Middle frontal gyrus (tissue), 1 donor: ENCODE measurements around the gene MAPK8IP2.
A peak's percentile ranks its signal among the peaks of the same experiment; 100 is the strongest.

Experiments
- DNase-seq: peaks from one replicate; pipeline ENCODE4 v3.0.0-alpha.2; 2015; ENCODE audit warnings: low spot score; ENCODE audit errors: extremely low spot score

MAPK8IP2 gene

DNA sequence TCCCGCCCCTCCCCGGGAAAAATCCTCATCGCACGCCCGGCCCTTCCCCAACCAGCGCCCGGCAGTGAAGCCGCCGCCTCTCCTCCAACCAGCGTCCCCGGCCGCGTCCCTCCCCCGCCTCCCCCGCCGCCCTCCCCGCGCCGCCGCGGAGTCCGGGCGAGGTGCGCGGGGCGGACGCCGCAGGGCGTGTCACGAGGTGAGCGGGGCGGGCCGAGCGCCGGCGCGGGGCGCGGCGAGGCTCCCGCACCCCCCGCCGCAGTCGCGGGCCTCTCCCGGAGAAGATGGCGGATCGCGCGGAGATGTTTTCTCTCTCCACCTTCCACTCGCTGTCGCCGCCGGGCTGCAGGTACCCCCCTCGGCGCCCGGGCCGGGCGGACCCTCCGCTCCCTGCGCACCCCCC, at the start of gene MAPK8IP2:
Gene MAPK8IP2, plus strand, starts transcription at position 256 of the 400 bp plus-strand sequence. Its CDS starts 26 bp downstream, at position 282.
- no peak for DNase-seq

DNA sequence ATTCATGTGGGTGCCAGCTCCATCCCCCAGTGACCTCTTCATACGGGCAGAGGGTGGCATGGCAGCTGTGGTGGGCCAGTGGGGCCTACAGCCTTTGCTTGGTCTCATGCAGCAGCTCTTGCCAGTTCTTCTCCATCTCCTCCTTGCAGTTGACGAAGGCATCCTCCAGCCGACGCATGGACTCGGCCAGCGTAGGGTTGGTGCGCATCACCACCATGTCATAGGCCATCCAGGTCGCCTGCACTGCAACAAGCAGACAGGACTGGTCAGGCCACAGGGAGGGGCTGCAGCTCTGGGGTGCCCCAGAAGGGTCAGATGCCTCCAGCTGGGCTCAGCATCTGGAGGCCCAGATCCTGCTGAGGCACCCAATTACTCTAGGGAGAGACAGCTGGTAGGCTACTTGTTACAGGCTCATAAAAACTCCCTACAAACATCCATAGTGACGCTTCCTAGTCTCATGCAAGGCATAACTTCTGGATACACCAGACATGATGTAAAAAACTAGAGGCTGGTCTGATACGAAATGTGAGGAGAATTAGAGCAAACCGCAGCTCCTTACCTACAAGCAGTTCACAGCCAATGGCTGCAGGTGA, 49.3 kb upstream of the MAPK8IP2 start:
- DNase-seq = no peak

DNA sequence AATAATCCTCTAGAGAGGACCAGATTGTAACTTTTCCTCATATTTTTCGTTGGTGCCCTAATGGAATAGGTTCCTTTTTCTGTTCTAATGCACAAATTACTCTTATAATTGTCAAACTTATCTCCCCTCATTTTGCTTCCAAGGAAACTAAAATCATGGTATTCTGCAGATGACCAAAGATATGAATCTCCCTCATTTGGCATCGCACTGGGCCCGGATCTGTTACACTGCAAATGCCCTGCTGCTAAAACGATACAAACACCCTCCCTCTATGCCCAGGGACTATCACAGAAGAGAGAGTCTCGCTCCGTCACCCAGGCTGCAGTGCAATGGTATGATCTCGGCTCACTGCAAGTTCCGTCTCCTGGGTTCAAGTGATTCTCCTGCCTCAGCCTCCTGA, 47.3 kb upstream of the MAPK8IP2 start:
- DNase-seq = no peak

DNA sequence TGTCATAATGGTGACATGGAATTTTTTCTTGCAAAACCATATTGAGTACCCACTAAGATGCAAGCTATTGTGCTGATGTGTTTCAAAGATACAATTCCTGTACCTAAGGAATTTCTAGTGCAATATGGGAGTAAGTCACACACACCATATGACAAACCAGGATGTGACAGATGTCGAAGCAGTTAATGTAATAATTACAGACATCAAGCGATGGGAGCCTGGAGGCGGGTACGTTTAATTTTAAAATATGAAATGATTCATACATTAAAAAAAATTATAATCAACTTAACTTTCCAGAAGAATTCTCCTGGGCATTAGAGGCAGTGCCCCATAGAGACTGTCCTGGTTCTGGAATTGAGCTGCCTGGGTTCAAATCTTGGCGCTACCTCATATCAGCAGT, 43.9 kb upstream of the MAPK8IP2 start:
- DNase-seq = no peak

DNA sequence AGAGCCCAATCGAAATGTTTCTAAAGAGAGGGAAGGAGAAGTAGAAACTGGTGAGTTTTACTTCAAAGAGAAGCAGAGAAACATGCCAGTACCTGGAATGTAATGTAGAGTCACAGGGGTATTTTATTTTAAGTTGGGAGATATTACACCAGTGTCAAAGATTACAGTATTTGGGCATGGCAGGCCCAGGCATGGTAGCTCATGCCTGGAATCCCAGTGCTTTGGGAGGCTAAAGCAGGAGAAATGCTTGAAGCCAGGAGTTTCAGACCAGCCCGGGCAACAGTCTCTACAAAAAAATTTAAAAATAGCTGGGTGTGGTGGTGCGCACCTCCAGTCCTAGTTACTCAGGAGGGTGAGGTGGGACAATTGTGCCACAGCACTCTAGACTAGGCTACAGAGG, 40.6 kb upstream of the MAPK8IP2 start:
- no peak for DNase-seq

DNA sequence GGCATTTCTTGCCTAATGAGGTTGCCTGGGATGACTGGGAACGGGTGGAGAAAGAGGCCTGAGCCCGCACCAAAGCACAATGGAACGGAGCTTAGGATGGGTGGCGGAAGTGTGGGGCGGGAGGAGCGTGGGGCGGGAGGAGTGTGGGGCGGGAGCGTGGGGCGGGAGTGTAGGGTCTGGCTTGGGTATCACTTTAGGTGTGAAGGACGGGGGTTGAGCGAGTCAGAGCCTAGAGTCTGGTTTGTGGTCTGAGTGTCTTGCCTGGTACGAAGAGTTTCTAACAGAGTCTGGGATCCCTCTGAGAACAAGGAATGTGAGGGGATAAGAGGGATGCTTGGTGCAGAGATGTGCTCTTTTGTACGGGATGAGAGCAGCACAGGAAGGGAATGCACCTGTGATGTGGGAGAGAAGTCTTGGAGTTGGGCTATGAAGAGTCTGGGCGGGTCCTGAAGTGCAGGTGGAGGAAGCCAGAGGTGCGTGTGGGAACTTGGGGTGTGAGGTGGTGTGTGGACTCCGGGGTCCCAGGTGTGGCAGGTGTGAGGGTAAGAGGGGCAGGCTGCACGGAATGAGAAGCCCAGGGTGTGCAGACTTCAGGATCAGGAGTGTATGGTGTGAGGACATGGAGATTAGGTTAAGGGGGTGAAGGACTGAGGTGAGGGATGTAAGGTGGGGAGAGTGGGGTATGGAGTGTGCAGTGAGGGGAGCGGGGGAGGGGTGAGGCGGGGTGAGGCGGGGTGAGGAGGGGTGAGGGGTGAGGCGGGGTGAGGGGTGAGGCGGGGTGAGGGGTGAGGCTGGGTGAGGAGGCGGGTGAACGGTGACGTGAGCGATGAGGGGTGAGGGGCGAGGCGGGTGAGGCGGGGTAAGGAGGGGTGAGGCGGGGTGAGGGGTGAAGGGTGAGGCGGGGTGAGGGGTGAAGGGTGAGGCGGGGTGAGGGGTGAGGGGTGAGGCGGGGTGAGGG, 38.9 kb upstream of the MAPK8IP2 start:
- no peak for DNase-seq

DNA sequence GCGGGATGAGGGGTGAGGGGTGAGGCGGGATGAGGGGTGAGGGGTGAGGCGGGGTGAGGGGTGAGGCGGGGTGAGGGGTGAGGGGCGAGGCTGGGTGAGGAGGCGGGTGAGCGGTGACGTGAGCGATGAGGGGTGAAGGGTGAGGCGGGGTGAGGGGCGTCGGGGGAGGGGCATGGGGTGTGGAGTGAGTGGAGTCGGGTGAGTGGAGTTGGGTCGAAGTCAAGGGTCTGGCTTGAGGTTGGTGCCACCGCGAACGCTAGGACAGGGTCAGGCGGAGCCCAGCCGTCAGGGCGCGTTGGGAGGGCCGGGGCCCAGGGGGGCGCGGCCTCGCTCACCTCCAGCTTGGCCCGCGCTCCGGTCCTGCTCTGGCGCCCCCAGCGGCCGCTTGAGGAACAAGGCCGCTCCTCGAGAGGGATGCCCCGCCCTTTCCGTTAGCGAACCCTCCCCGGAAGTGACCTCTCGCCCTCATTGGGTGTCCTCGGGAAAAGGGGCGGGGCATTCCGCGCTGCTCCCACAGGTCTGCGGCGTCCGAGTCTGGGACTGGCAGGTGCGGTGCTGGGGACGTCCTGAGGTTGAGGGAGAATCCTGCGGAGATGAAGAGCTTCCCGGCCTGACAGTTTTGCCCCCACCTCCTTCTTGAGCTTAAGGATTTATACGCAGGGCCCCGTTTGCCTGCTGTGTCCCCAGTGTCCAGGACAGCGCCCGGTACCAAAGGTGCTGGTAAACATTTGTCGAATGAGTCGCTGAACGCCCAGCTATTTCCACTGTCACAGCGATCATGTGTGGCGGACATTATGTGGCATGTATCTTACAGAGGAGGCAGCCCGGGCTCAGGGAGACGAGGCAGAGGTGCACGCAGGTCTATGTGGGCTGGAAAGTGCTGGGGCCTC, 37.8 kb upstream of the MAPK8IP2 start, which contains the start of gene SYCE3:
Gene SYCE3, minus strand, starts transcription at position 397 of the 890 bp plus-strand sequence. CDS start 6,514 bp downstream, outside the sequence.
- DNase-seq = peak; percentile 93

DNA sequence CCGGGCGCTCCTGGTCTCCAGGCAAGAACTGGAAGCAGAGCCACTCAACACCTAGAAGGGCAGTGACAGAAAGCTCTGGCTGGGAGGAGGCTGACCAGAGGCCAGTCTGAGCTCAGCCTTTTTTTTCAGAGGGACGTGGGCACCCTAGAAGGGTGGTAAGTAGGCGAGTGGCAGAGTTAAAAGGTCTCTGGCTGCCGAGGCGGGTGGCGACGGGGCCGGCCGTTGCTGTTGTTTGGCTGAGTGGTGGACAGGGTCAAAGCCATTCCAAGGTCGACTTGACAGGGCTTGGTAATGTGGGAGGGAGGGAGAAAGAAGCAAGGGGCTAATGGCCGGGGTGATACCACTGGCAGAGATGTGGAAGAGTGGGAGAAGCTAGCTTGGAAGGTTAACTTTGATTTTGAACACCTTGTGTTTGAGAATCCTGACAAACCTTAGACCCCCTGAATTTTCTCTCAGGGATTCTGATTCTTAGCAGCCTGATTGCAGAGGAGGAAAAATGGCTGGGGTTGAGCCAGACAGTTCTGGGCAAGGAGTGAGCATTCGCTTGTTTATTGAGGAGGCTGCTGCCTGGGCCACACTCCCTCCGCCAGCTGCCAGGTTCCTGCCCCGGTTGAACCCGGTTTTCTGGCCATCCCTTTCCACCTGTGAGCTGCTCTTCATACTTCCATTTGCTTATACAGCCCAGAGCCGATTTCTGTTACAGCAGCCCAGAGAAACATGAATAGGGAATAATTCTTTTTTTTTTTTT, 37.0 kb upstream of the MAPK8IP2 start:
- no peak for DNase-seq

DNA sequence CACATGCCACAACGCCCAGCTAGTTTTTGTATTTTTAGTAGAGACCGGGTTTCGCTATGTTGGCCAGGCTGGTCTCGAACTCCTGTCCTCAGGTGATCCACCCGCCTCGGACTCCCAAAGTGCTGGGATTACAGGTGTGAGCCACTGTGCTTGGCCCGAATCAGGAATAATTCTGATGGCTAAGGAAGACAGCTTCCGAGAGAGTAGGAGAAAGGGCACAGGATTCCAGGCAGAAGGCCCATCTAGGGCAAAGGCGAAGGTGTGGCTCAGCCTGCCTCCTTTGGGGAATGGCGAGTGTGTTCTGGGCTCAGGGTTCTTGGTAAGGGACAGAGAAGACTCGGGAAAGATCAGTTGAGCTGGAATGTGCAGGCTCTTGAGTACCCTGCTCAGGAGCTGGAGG, 36.3 kb upstream of the MAPK8IP2 start:
- no peak for DNase-seq

DNA sequence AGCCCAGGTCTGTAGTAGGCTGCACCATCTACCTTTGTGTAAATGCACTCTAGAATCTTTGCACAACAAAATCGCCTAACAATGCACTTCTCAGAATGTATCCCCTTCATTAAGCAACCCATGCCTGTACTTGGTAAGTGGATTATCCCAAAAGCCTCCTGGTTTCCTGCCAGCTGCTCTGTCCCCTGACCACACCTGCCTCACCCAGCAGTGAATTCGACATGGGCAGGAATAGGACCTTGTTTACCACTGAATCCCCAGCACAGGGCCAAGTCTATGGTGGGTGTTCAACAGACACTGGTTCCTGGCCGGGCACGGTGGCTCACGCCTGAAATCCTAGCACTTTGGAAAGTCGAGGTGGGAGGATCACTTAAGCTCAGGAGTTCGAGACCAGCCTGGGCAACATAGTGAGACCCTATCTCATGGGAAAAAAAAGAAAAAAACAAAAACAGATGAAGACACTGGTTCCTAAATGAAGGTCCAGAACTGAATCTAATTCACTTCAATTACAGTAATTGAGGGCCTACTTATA, 32.8 kb upstream of the MAPK8IP2 start:
- DNase-seq = no peak

DNA sequence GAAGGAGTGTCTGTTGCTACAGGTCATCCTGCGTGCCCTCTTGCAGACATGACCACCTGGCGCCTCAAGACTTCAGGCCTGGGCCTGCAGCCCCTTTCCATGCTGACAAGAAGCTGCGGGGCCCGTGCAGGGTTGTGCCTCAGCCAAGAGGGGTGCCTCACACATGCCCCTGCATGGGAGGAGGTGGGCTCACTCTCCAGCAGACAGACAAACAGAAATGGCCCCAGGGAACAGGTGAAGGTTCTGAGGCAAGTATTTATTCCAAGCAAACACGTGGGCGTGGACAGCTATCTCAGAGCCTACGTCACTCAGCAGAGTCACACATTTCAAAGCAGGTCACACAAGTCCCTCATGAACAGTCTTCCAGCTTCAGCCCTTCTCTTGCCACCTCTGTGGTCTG, 32.0 kb upstream of the MAPK8IP2 start:
- DNase-seq = no peak

DNA sequence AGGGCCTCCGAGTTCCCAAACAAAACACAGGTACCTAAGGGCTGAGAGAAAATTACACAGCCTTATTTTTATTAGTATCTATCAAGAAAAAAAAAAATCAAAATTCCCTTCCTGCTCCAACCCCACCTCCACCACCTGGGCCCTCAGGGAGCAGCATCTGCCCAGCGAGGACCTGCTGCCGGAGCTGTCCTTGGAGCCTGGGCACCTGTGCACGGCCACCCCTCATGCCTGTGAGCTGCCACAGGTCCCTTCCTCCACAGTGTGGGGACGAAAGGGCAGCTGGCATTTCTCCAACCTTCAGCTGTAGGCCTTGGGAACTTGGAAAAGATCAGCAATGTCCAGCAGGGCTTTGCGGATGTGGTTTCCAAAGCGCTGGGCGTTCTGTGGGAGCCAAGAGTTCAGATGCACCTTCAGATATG, 31.5 kb upstream of the MAPK8IP2 start:
- no peak for DNase-seq

DNA sequence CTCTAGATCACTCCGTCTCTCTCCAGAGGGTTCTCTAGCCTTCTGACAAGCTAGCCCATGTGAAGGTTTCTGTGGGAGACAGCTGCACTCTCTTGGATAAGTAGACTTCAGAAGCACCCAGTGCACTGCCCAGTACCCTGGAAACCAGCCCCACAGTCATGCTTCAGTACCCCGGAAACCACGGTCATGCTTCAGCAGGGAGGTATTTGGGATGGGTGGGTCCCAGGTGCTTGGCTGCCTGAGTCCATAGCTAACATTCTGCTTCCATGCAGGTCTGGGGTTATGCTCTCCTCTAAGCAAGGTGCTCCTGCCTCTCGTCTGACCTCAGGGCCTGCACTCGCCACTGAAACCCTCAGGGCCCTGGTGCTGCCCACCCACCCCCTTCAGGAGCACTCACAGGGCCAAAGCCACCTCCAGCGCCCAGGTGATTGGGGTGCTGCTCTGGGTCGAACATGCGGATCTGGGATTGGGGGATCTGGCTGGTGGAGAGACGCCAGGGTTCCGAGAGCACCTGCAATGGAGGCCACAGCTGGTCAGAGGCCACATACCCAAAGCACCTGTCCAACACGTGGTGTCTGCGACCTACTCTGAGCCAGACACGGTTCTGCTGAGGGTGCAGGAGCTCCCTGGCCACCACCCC, 30.6 kb upstream of the MAPK8IP2 start:
- no peak for DNase-seq

DNA sequence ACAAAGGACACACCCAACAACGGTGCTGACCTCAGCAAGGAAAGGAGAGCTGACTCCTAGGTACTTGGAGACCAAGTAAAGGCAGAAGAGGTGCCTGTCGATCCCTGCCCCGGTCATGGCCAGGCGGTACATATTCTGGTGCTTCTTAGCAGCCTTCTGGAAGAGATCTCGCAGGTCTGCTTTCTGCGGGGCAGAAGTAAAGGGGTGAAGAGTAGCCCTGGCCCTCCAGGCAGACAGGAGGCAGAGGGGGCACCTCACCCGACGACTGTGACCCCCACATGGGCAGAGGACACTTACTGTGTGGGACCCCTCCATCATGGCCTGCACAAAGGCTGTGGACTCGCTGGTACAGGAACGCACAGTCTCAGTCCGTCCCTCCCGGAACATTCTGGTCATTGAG, 29.7 kb upstream of the MAPK8IP2 start:
- DNase-seq = no peak

DNA sequence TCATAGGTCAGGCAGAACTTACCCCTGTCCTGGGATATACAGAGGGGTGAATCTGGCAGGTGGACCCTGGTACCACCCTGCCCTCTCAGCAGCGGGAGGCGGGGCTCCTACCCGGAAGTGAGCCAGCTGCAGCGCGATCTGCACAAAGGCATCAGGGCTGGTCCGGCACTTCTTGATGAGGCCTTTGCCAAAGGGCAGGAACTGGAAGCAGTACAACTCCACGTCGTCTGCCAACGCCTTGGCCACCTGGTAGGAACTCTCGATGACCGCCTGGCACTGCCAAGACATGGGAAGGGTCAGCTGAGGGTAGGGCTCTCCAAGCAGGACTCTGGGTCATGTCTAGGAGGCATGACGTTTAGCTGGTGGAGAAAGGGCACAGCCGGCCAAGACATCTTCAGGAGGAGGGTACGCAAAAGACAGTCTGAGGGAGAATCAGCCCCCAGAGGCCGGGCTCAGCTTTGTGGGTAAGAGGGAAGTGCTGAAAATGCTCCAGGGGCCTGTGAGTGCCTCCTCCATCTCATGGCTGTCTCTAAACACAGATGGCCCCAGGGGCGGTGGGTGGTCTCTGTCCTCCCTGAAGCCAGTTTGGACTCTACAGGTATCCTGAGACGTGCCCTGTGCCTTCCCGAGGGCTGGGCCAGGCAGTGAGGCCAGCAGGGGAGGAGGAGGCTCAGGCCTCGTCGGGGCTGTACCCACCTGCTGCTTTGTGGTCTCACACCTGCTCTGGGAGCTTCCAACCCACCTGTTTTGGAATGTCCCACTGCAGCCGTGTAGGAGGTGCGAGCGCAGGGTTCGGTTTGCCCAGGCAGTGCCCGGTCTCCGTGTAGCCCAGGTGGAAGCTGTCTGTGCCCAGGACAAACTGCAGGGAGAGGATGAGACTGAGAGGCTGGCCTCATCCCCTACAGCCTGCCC, 29.1 kb upstream of the MAPK8IP2 start:
- DNase-seq = no peak

DNA sequence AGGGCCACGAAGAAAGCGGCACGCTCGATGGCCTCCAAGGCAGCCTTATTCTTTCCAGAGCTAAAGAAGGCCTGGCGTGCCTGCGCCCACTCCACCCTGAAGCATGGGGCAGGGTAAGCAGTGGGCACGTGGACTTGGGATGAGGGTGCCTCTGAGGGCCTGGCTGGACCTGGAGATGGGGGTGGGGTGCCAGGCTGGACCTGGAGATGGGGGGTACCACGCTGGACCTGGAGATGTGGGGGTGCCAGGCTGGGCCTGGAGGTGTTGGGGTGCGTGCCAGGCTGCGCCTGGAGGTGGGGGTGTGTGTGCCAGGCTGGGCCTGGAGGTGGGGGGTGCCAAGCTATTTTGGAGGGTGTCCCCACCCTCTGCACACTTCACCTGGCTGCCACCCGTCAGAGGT, 27.6 kb upstream of the MAPK8IP2 start:
- no peak for DNase-seq

DNA sequence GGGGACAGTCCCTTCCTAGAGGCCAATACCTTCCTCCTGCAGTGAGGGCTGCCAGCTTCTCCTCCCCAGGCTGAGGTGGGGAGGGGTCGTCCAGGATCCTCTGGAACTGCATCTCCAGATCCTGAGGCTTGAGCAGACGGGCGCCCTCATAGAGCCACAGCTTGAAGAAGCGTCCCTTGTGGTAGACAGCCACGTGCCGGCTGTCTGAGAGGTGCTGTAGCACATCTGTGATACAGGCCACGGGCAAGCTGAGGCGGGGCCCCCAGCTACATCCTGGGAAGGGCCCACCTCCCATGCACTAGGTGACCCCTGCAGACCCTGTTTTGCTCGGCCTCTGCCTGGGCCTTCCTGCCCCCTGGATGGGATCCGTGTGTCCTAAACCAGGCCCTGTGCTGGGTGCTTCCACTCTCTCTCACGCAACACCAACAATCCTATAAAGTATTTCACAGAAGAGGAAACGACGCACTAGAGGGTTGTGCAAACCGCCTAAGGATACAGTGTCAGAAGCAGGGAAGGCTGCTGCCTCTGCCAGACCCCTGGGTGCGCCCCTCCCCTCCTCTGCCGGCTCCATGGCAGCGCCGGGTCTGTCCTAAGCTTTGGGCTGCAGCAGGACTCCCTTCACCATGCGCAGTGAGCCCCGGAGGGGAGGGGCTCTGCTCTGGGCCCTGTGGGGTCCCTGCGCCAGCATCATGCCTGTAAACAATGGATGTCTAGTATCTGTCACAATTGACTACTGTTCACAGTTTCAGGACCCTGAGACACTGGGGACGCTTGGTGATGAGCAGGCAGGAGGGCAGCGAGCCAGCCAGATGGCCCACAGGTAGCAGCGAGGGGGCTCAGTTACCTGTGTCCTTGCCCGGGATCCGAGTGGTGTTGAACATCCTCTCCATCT, 26.9 kb upstream of the MAPK8IP2 start:
- DNase-seq = no peak

DNA sequence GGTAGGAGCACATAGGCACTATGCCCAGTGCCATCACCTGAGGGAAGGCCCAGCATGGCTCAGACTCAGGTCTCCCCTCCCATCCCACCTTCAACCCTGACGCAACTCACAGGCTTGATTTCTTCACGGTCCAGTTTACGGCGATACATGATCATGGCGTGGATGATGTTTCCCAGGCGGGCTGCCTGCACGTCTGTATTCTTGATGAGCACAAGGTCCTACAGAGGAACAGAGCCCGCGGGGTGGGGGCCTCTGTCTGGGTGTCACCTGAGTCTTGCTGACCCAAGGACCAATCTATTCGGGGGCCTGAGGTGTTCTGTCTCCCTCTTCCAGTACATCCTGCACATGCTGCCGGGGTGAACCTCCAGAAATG, 26.2 kb upstream of the MAPK8IP2 start:
- no peak for DNase-seq
